GM18517 (cell line): ENCODE results near the gene SAV1.

Source experiments
- ATAC-seq: cut with Tn5 transposase; IDR thresholded peaks from one replicate; pipeline ENCODE4 v1.9.1; 2021; ENCODE audit warnings: mild to moderate bottlenecking, moderate library complexity; ENCODE audit not compliant: unreplicated experiment

Gene SAV1

DNA sequence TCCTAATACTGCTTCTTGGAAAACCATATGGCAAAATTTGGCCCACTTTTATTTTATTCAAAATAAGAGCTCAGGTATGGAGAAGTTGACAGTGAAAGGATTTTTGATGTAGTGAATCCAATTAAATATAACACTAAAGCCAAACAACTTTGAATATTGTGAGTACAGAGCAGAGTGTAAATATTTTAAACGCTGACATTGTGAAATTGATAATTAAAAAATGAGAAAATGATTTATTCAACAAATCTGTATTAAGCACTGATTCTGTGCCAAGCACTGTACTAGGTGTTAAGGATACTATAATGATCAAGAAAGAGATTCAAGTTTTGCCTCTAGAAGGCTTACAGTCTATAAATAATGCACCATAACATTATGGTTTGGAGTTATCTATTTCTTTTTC is 57.6 kb downstream of the SAV1 start:
- ATAC-seq: no peak

- ATAC-seq: no peak
These were observed 59.7 kb downstream of the SAV1 start for GRCh38 chr14:50608302-50608851.

DNA sequence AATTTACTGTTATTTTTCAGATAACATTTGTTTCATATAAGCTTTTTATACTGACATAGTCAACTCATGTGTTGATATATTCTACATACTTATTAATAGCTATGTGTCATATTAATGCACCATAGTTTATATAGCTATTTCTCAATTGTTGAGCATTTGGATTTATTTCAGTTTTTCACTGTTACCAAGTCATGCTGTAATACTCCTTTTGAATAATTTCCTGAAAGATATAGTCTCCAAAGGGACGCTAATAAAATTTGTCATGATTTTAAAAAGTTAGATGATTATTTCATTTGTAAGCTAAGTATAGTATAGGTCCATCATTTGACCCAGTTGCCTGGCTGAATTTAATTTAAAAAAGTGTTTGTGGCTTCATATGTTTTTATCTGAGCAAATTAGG is 60.3 kb downstream of the SAV1 start:
- no peak for ATAC-seq

GRCh38 chr14:50607181-50607580 is 60.9 kb downstream of the SAV1 start:
- ATAC-seq: no peak

- no peak for ATAC-seq
These were observed 61.6 kb downstream of the SAV1 start for GRCh38 chr14:50606468-50606867.

GRCh38 chr14:50605766-50606165 is 62.3 kb downstream of the SAV1 start:
- ATAC-seq: no peak

DNA sequence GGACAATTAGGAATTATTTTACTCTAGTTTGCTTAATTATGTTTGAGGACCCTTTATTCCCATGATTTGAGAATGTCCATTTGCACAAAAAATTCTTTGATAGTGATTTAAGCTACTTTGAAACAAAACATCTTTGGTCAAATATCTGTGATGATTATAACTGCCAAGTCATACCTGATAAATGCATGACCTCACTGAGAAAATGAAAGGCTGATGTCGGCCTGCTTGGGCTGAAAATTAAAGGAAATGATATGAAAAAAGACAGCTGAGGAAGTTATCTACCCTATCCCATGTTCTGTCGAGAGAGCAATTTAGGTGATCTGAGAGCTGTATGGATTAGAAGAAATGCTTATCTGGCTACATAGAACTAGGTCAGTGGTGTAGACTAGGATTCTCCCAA is 64.5 kb downstream of the SAV1 start:
- no peak for ATAC-seq

DNA sequence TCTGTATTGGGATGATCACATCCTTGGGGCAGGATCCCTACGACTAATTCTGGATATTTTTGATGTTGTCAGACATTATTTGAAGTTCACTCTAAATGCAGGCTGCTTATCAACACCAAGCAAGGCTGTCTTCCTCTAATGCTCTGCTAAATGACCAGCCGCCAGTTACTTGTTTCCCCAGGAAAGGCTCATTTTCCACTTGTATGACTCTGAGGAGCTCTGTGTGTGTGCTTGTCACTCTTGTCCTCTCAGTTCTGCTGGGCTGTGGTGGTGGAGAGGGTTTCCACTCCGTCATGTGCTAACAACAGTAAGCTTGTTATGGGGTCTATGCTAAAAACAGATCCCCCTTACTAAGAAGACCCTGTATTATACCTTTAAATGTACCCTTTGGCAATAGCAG is 66.1 kb downstream of the SAV1 start:
- no peak for ATAC-seq

DNA sequence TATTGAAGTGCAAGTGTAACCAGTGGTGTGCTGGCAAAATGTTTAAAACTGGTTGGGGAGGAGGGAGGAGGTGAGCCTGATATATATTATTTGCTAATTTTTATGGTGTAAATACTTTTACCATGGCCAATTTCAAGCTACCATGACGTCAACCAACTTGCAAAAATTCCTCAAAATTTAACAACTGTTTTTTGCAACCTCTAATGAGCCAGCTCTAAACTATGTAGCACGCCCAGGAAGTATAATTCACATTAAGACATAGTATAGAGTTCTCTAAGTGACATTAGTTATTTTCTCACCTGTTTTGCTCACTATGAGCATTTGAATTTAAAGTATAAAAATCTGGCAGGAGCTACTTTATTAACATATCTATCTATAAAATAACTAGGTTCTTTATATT is 66.7 kb downstream of the SAV1 start:
- no peak for ATAC-seq

DNA sequence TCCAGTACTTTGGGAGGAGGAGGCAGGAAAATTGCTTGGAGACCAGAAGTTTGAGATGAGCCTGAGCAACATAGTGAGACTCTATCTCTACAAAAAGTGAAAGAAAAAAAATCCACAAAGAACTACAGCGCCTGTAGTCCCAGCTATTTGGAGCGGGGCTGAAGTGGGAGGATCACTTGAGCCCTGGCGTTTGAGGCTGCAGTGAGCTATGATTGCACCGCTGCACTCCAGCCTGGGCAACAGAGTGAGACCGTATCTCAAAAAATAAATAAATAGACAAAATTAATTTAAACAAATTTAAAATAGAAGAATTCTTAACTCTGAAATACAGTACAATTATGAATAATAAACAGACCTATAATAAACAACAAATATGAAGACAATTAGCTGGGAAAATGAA is 67.3 kb downstream of the SAV1 start:
- no peak for ATAC-seq

DNA sequence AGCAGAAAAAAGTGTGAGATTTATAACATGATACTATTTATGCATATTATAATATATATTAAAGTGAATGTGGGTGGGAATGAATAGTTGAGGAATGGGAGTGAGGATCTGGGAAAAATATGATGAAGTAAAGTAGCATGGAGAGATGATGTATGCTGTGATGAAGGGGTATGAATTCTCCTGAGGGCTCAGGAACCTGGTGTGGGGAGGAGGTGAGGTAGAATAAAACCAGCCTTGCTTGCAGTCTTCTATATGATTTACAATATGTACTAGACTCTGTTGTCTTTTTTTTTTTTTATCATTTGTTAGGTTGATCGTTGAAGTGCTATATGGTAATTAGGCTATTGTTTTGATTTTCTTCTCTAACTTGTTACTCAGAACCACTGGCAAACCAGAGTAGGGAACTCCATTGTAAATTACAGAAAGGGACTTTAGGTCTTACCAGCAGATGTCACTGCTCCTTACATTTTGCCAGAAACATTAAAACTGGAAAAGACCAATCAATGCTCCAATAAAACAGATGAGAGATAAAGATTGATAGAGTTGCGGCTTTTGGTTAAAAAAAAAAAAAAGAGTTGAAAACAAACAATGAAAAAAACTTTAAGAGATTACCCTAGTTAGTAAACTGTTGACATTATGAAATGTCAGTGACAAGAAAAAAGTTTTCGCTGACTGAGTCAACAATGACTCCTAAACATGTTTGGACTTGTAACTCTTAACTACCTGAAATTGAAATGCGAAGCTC is 68.2 kb downstream of the SAV1 start:
- no peak for ATAC-seq

GRCh38 chr14:50598765-50599164 is 69.3 kb downstream of the SAV1 start:
- no peak for ATAC-seq

DNA sequence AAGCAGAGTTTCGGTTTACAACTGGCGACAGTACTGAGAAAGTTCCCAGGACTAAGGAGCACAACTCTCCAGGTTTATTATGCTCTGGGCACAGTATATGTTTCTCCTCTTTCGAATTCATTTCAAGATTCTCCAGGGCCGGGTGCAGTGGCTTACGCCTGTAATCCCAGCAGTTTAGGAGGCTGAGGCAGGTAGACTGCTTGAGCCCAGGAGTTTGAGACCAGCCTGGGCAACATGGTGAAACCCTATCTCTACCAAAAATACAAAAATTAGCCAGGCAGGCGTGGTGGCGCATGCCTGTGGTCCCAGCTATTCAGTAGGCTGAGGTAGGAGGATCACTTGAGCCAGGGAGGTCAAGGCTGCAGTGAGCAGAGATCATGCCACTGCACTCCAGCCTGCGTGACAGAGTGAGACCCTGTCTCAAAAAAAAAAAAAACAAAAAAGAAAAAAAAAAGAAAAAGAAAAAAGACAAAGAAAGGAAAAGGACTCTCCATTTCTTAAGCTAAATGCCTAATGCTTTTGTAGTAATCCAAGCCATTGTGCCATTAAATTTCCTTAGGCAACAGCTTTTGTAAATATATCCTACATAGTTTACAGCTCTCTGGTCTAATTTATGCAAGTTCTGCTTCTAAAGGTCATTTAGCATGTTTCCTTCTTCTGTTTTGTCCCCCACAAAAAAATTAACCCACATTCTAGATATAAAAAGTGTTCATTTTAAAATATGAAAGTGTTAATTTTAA is 73.4 kb downstream of the SAV1 start:
- ATAC-seq: no peak

GRCh38 chr14:50590464-50590863 is 77.6 kb downstream of the SAV1 start:
- no peak for ATAC-seq
